ENCODE results near the gene OR12D3. TPM values are rescaled to one million over a fixed set of nuclear protein-coding genes. Genes with fewer than 3 reads are reported as not detected.
A peak's percentile ranks its signal among the peaks of the same experiment; 100 is the strongest.

The OR12D3 gene
- total and polyA plus RNA-seq, 2 donors (not counting 3 experiments of a cell fraction or from before 2014, with no cell fraction given), result not detected

DNA sequence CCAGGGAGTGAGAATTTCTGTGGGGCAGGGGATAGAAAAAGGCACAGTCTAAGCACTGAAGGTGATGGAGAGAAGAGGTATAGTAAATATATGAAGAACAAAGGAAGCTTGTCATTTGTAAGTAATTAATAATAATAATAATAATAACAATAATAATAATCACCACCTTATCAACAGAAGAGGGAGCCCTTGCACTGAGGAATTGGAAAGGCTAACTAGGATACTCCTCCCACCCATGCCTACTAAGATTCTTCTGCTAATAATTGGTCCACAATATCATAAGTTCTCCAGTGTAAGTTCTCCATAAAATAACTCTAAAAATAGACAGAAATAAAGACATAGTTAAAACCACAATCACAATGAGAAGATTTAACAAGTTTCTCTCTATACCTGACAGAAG, 912 bp upstream of the OR12D3 start:
- no peaks in the 10 kb centered on the region for H3K4me1 ChIP-seq (ENCODE audit: control insufficient read depth, extremely low read depth, insufficient read depth, low read length)
- H3K36me3 ChIP-seq (ENCODE audit: control insufficient read depth in 2 of 2, extremely low read depth in 1 of 2, insufficient read depth in 2 of 2, low read length in 2 of 2), result no peaks in the 10 kb centered on the region
- ChIA-PET POLR2A (no interaction called here), CTCF (interaction anchor here (1.1 to 1.5 kb wide), 2 partner anchors 214 to 278 kb away, joined by 4 read pairs; no protein-coding TSS in a partner anchor)
- H3K9me1 ChIP-seq (replicated peaks; ENCODE audit: control insufficient read depth, extremely low read depth, insufficient read depth, low read length), result no peaks in the 10 kb centered on the region
- H4K20me1 ChIP-seq (replicated peaks; ENCODE audit: control insufficient read depth, extremely low read depth, insufficient read depth, low read length), result no peaks in the 10 kb centered on the region
- no peak overlapping the region for H3K27ac ChIP-seq (ENCODE audit: insufficient read depth, low read depth, low read length)
- no TSS peak for BruUV-seq (replicated peaks)
- FAIRE-seq (no peak), DNase-seq (ENCODE audit: low read depth, low spot score) (peak; percentile 14)
- no peaks in the 10 kb centered on the region for H3K9me3 ChIP-seq (replicated peaks; ENCODE audit: control insufficient read depth, insufficient read depth, low read length)
- no peak overlapping the region for H3K4me2 ChIP-seq (ENCODE audit: insufficient read depth, low read length)
- dilution Hi-C loops (cut with MboI; ENCODE audit: extremely low pct_ligation_motif_present, low sequenced_read_pairs), result no loop called here
- H3K27me3 ChIP-seq (ENCODE audit: control insufficient read depth in 2 of 2, insufficient read depth in 2 of 2, low read length in 2 of 2), result no peaks in the 10 kb centered on the region
- intact Hi-C loops (cut with micrococcal nuclease), result no loop called here
- H3K4me3 ChIP-seq (replicated peaks in 1 of 3; ENCODE audit: insufficient read depth in 1 of 3, low read depth in 1 of 3, low read length in 3 of 3), result no peak overlapping the region
- H2AFZ ChIP-seq (ENCODE audit: low read depth, low read length), result no peak overlapping the region
- H3K79me2 ChIP-seq (ENCODE audit: control insufficient read depth, insufficient read depth, low read length), result no peaks in the 10 kb centered on the region
- H3K9ac ChIP-seq (replicated peaks; ENCODE audit: extremely low read depth, insufficient read depth, low read length), result no peak overlapping the region
- TF ChIP-seq GATA2 (IDR thresholded peaks at IDR 0.05; ENCODE audit: insufficient read depth, insufficient read length, low read depth, low read length), result no peak
- TF ChIP-seq POLR2A (IDR thresholded peaks at IDR 0.05; ENCODE audit: low read depth, low read length), result no peak
- TF ChIP-seq FOS (IDR thresholded peaks at IDR 0.05; ENCODE audit: borderline replicate concordance, insufficient read depth, low read length), result no peak
- no peak for TF ChIP-seq MYC (IDR thresholded peaks at IDR 0.05; ENCODE audit: low read depth, low read length)
- no peak for TF ChIP-seq EZH2 (IDR thresholded peaks at IDR 0.05; ENCODE audit: borderline replicate concordance, low read depth, low read length, severe bottlenecking)
- TF ChIP-seq CTCF (IDR thresholded peaks at IDR 0.05; ENCODE audit: extremely low read depth in 1 of 2, insufficient read depth in 1 of 2, low read depth in 1 of 2, low read length in 2 of 2), result no peak
- TF ChIP-seq JUN (IDR thresholded peaks at IDR 0.05; ENCODE audit: borderline replicate concordance, insufficient read depth, insufficient read length, low read depth), result no peak
- TF ChIP-seq, protein P1, sequence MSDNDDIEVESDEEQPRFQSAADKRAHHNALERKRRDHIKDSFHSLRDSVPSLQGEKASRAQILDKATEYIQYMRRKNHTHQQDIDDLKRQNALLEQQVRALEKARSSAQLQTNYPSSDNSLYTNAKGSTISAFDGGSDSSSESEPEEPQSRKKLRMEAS (IDR thresholded peaks at IDR 0.05; ENCODE audit: insufficient read depth, insufficient read length), result no peak
- TF ChIP-seq POLR2AphosphoS5 (IDR thresholded peaks at IDR 0.05; ENCODE audit: insufficient read depth, low read depth, low read length), result no peak

Measured in endothelial cell of umbilical vein (primary cell).